Kidney glomerular epithelial cell (primary cell): ENCODE results near the gene TMEM139.
"Not testable (repeated sequence)": the region's sequence is repeated elsewhere in the genome, so short reads cannot be mapped to it uniquely, and the experiment has no call there.

Experiments used
- DNase-seq: peaks from one replicate; lab custom pipeline; 2025; lab: John Stamatoyannopoulos, UW

The TMEM139 gene

GRCh38 chr7:143288836-143289235, 4.1 kb downstream of the TMEM139 start:
- peak; percentile 10 for DNase-seq

- DNase-seq, result no peak
Observed at GRCh38 chr7:143289421-143289820, 4.7 kb downstream of the TMEM139 start.

- DNase-seq, result not testable (repeated sequence)
Observed at GRCh38 chr7:143289888-143290287, 5.1 kb downstream of the TMEM139 start.

DNA sequence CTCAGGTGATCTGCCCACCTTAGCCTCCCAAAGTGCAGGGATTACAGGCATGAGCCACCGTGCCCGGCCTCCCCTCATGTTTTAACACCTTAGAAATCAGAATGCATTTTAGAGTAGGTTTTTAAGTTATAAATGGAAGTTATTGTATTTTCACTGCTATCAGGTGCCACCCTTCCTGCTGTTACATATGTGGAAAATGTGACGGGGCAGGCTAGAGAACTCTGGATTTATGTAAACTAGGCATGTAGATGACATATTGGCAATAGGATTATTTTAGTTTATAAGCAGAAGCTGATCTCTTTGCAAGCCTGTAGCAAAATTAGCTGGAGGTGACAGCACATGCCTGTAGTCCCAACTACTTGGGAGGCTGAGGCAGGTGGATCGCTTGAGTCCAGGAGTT, 5.5 kb downstream of the TMEM139 start:
- no peak for DNase-seq

- DNase-seq, result no peak
Observed at GRCh38 chr7:143292876-143293275, 8.1 kb downstream of the TMEM139 start.

DNA sequence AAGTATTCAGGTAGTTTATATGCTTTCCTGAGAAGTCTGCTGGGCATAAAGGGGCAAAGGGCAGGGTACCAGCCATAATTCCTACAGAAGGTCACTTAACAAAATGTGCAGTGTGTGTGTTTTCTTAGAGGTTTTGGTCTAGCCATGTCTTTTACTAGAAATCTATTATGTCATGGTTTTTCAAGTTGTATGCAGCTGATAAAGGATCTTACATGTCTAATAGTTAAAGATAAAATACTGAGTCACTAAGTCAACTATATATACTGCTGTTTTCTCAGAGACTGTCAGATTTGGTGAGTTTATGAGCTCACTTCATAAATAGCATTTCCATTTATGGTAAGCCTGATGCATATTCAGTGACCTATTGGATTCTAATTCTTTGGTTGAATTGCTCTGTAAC, 11.1 kb downstream of the TMEM139 start:
- peak; percentile 49 for DNase-seq

DNA sequence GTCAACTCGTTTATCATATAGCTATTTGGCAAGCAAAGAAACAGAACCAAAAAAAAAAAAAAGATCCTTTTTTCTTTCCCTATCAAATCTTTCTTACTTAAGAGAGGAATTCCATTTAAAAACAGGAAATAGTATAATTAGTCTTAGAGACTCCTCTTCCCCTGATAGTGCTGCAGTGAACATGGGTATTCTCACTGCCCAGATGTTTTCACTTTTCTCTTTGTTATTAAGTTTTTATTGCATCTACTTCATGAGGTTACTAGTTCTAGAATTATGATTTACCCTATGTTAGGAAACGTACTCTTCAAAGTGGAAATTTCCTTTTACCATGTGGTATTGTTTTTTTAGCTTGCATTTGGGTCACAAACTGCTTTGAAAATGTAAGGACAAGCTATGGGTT, 11.9 kb downstream of the TMEM139 start:
- DNase-seq, result no peak

DNA sequence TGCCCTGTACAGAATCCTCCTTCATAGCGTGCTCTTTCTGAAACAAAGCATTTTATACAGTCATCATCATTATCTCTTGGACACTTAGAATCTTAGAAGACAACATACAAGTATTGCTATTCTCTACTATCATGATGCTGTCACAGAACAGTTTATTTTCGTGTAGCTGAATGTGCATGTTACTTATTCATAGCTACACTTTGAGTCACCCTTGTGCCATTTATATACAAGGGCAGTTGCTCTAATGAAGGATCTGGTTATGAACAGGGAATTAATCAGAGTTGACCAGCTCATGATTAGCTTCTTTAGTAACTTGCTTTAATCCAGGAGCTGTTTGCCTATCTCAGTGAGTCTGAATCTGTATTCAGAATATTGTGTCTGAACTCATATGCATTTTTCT, 14.6 kb downstream of the TMEM139 start:
- DNase-seq, result no peak

DNA sequence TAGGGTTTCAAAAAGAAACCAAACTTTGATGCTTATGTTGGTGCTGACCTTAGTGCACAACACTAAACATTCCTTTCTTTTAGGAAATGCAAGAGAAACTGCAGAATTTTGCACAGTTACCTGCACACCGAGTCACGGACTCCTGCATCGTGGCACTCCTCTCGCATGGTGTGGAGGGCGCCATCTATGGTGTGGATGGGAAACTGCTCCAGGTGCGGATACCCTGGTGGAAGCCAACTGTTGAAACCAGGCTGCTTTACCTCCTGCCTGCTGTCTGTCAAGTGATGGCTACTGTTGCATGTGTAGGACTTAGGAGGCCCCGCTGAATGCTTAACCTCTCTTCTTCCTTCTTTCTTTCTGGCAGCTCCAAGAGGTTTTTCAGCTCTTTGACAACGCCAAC, 15.1 kb downstream of the TMEM139 start:
- no peak for DNase-seq

DNA sequence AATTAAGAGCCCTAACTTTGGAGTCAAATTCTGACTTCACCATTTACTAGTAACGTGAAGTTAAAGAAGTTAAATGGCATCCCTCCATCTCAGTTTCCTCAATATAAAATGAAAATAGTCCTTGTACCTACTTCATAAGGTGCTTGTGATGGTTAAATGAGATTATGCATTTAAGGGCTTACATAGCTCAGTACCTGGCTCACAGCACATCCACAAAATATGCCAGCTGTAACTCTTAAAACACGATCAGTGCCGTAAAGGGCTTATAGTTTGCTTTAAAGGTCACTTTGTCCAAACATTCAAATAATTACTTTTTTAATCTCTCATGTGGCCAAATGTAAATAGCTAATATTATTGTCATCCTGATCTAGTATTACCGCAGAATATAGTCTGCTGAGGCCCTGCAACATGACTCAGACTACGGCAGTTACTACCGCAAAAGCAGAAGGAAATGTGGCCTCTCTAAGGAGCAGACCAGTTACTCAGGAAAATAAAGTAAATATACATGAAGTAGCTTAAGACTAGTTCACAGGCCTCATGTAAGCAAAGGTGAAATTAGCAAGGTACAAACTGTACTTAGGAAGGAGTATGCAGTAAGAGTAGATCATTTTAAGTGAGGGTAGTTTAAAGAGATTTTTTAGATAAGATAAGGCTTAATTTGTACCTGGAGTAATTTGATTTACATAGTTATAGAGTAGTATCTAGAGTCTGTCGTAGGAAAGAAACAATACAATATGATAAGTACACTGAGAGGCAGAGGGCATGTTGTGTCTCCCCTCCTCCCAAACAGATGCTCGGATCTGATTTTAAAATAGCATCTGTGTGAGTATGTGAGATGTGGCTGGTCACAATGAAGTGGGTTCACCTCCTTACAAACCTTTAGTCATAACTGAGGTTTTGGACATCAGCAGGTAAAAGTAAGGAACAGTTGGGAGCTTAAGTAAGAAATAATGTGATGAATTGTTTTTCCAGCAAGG, 16.5 kb downstream of the TMEM139 start:
- no peak for DNase-seq

GRCh38 chr7:143303733-143304132, 19.0 kb downstream of the TMEM139 start:
- no peak for DNase-seq

DNA sequence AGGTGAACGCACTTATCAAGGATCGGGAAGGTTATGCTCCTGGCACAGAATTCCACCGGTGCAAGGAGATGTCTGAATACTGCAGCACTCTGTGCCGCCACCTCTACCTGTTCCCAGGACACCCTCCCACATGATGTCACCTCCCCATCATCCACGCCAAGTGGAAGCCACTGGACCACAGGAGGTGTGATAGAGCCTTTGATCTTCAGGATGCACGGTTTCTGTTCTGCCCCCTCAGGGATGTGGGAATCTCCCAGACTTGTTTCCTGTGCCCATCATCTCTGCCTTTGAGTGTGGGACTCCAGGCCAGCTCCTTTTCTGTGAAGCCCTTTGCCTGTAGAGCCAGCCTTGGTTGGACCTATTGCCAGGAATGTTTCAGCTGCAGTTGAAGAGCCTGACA, 20.2 kb downstream of the TMEM139 start:
- no peak for DNase-seq

DNA sequence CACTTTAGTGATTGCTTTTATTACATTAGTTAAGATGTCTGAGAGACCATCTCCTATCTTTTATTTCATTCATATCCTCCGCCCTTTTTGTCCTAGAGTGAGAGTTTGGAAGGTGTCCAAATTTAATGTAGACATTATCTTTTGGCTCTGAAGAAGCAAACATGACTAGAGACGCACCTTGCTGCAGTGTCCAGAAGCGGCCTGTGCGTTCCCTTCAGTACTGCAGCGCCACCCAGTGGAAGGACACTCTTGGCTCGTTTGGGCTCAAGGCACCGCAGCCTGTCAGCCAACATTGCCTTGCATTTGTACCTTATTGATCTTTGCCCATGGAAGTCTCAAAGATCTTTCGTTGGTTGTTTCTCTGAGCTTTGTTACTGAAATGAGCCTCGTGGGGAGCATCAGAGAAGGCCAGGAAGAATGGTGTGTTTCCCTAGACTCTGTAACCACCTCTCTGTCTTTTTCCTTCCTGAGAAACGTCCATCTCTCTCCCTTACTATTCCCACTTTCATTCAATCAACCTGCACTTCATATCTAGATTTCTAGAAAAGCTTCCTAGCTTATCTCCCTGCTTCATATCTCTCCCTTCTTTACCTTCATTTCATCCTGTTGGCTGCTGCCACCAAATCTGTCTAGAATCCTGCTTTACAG, 20.8 kb downstream of the TMEM139 start:
- DNase-seq, result no peak

DNA sequence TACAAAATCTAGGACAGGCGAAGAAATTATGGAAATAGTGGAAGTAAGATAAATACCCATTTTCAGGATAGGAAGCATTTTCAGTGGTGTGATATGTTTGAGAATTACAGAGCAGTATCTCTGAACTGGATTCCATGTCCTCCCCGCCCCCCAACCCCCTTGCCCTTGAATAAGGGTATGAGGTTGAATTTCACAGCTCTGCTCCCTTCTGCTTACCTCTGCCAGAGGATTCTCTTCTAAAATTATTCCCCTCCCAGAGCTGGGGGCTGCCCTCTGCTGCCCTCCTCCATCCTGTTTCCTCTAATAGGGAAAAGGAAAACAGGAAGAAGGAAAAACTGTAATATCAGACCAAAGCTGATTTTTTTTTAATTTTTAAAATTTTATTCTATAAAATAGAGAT, 23.9 kb downstream of the TMEM139 start:
- no peak for DNase-seq

DNA sequence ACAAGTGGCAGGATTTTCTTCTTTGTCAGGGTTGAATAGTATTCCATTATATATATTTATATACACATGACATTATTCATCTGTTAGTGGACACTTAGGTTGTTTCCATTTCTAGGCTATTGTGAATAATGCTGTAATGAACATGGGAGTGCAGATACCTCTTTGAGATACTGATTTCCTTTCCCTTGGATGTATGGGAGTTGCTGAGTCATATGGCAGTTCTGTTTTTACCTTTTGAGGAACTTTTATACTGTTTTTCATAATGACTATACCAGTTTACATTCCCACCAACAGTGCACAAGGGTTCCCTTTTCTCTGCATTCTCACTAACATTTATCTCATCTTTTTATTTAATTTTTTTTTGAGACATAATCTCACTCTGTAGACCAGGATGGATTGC, 29.4 kb downstream of the TMEM139 start:
- DNase-seq, result no peak

DNA sequence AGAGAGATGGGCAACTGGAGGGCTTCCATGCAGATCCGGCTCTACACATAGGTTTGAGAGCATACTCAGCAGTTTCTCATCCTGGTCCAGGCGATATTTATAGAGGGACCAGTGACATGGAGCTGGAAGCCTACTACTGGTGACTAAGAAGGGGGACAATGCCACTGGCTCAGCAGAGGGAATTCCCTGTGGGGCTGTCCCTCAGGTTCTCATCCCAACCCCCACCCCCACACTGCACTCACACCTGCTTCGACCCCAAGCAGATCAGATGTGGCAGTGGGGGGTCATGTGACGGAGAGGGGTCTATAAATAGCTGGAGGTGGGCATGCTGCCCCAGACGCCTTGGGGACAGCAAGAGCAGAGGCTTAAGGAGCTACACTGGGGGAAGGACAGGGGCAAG, 31.0 kb downstream of the TMEM139 start, which contains the start of gene CLCN1:
Gene CLCN1 (plus strand): TSS at position 336 of the 400 bp plus-strand sequence. CDS start 102 bp downstream, outside the sequence.
- no peak for DNase-seq

GRCh38 chr7:143316492-143316891, 31.7 kb downstream of the TMEM139 start:
- DNase-seq, result no peak

- DNase-seq, result no peak
Observed at GRCh38 chr7:143318661-143319060, 33.9 kb downstream of the TMEM139 start.

DNA sequence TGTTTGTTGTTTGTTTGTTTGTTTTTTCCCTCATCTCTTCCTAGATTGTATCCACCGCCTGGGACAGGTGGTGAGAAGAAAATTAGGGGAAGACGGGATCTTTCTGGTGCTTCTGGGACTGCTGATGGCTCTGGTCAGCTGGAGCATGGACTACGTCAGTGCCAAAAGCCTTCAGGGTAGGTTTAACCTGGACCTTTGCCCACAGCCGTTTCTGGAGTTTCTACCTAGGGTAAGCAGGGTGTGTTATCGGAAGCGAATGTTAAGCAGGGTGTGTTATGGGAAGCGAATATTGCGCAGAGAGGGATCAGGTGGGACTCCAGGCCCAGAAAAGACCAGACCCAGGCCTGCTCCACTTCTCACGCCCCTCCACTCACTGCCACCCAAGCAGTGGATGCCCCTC, 35.9 kb downstream of the TMEM139 start:
- no peak for DNase-seq

GRCh38 chr7:143321242-143321641, 36.5 kb downstream of the TMEM139 start:
- DNase-seq, result no peak

DNA sequence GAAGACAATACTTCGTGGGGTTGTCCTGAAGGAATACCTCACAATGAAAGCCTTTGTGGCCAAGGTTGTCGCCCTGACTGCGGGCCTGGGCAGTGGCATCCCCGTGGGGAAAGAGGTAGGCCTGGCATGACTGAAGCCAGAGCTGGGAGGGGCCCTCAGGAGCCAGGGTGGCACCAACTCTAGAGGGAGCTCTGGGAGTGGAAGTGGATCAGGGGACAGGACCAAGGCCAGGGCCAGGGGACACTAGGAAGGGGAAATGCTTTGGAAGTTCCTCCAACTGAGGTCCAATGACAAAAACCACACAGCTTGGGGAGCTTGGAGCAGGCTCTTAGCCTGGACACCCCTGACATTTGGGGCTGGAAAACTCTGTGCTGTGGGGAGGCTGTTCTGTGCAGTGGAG, 37.0 kb downstream of the TMEM139 start:
- no peak for DNase-seq

DNA sequence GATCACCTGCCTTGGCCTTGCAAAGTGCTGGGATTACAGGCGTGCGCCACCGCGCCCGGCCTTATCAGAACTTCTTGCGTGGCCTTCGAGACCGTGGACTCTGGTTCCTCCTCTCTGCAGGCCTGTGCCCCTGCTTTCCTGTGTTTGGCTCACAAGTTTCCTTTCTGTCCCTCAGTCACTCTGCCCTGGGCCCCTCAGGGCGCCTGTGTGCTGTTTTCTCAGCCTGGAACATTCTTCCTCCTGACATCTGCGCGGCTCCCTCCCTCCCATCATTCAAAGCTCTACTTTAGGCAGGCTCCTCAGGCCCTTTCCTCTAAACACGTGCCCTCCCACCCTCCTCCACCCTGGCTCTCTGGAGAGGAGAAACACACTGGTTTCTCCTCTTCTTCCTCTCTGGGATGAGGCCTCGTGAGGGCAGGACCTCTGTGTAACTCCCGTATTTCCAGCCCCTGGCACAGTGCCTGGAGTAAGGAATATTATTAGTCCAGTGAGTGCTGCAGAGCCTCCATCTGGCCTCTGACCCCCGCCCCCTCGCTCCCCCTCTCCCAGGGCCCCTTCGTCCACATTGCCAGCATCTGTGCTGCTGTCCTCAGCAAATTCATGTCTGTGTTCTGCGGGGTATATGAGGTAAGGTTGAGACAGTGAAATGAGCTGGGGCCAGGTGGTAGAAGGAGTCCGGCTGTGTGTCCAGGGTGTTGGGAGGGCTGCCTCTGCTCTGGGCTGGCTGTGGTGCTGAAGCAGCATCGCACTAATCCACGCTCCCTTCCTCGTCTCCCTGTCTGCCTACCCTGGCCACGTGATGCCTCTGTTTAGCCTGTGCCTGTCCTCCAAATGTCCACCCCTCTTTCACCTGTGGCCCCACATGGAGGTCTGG, 38.2 kb downstream of the TMEM139 start:
- DNase-seq, result no peak
